Chondrocyte (in vitro differentiated cells): ENCODE measurements around the gene HOXB2. TPM values are rescaled to one million over a fixed set of nuclear protein-coding genes. Genes with fewer than 3 reads are reported as not detected.

Source experiments
- DNase-seq: peaks from one replicate; pipeline ENCODE4 v3.0.0; 2021; ENCODE audit warnings: mixed read lengths, low spot score
- H3K27ac Mint-ChIP-seq: one replicate; pipeline ENCODE4 v1.8.0; 2021; ENCODE audit warnings: mild to moderate bottlenecking, moderate library complexity, mixed read lengths; ENCODE audit not compliant: unreplicated experiment
- H3K27me3 Mint-ChIP-seq: 2 replicates; pipeline ENCODE4 v1.8.0; 2021; ENCODE audit warnings: low read depth, mixed read lengths
- H3K36me3 Mint-ChIP-seq: 2 replicates; pipeline ENCODE4 v1.8.0; 2021; ENCODE audit warnings: low read depth, mixed read lengths
- H3K4me1 Mint-ChIP-seq: 2 replicates; pipeline ENCODE4 v1.8.0; 2021; ENCODE audit warnings: low read depth, mild to moderate bottlenecking, mixed read lengths
- H3K4me3 Mint-ChIP-seq: one replicate; pipeline ENCODE4 v1.8.0; 2021; ENCODE audit warnings: mild to moderate bottlenecking, moderate library complexity, mixed read lengths; ENCODE audit not compliant: unreplicated experiment
- H3K9me3 Mint-ChIP-seq: 2 replicates; pipeline ENCODE4 v1.8.0; 2021; ENCODE audit warnings: low read depth, mixed read lengths
- CTCF ChIP-seq: fragments of 200-600 bp; sonication (generic); IDR thresholded peaks from 2 replicates; pipeline ENCODE4 v1.5.0; 2021; ENCODE audit warnings: antibody characterized with exemption, mild to moderate bottlenecking, moderate library complexity
- total RNA-seq: library from RNA; stranded (reverse); gene quantifications from 3 replicates; pipeline ENCODE4 v1.2.1, GENCODE V29; 2021

Gene HOXB2
- total RNA-seq, 1 donor from 2014 or later, result 0.72 TPM

- no peak for TF ChIP-seq CTCF
- no peak for DNase-seq
- H3K9me3 Mint-ChIP-seq, result no peaks in the 10 kb centered on the region
- H3K4me3 Mint-ChIP-seq, result no peak overlapping the region
- H3K36me3 Mint-ChIP-seq, result no peaks in the 10 kb centered on the region
- H3K4me1 Mint-ChIP-seq, result no peaks in the 10 kb centered on the region
- H3K27me3 Mint-ChIP-seq, result peaks cover 69% of the 10 kb centered on the region
- H3K27ac Mint-ChIP-seq, result no peak overlapping the region
These were observed 14.6 kb downstream of the HOXB2 start for GRCh38 chr17:48530208-48530886.

- H3K27me3 Mint-ChIP-seq, result peaks cover 74% of the 10 kb centered on the region
- H3K36me3 Mint-ChIP-seq, result no peaks in the 10 kb centered on the region
- TF ChIP-seq CTCF, result no peak
- H3K27ac Mint-ChIP-seq, result no peak overlapping the region
- no peak for DNase-seq
- no peaks in the 10 kb centered on the region for H3K9me3 Mint-ChIP-seq
- no peaks in the 10 kb centered on the region for H3K4me1 Mint-ChIP-seq
- H3K4me3 Mint-ChIP-seq, result no peak overlapping the region
These were observed 15.3 kb downstream of the HOXB2 start for GRCh38 chr17:48529683-48530009.

GRCh38 chr17:48528936-48529682 is 15.8 kb downstream of the HOXB2 start:
- no peak for TF ChIP-seq CTCF
- no peaks in the 10 kb centered on the region for H3K36me3 Mint-ChIP-seq
- H3K4me1 Mint-ChIP-seq, result no peaks in the 10 kb centered on the region
- H3K27ac Mint-ChIP-seq, result no peak overlapping the region
- no peak overlapping the region for H3K4me3 Mint-ChIP-seq
- no peaks in the 10 kb centered on the region for H3K9me3 Mint-ChIP-seq
- H3K27me3 Mint-ChIP-seq, result peaks cover 76% of the 10 kb centered on the region
- no peak for DNase-seq

- no peaks in the 10 kb centered on the region for H3K4me1 Mint-ChIP-seq
- peaks cover 78% of the 10 kb centered on the region for H3K27me3 Mint-ChIP-seq
- no peaks in the 10 kb centered on the region for H3K36me3 Mint-ChIP-seq
- H3K4me3 Mint-ChIP-seq, result no peak overlapping the region
- no peak for DNase-seq
- H3K9me3 Mint-ChIP-seq, result no peaks in the 10 kb centered on the region
- no peak for TF ChIP-seq CTCF
- no peak overlapping the region for H3K27ac Mint-ChIP-seq
These were observed 16.6 kb downstream of the HOXB2 start for GRCh38 chr17:48528153-48528935.

- H3K9me3 Mint-ChIP-seq, result no peaks in the 10 kb centered on the region
- H3K36me3 Mint-ChIP-seq, result no peaks in the 10 kb centered on the region
- no peak overlapping the region for H3K27ac Mint-ChIP-seq
- no peak for DNase-seq
- no peaks in the 10 kb centered on the region for H3K4me1 Mint-ChIP-seq
- peaks cover 81% of the 10 kb centered on the region for H3K27me3 Mint-ChIP-seq
- no peak overlapping the region for H3K4me3 Mint-ChIP-seq
- no peak for TF ChIP-seq CTCF
These were observed 17.4 kb downstream of the HOXB2 start for GRCh38 chr17:48527547-48527932.
